Transverse colon (tissue), 4 donors: Measurements from ENCODE around the gene CAPRIN2. TPM values are rescaled to one million over a fixed set of nuclear protein-coding genes. Genes with fewer than 3 reads are reported as not detected.

Experiments used
- DNase-seq: peaks from one replicate; pipeline ENCODE4 v3.0.0-alpha.2; 2019
- H3K27ac ChIP-seq, 4 donors: fragments of 200-600 bp; sonication (generic); 2 replicates each; pipeline ENCODE4 v1.5.1; 2016 to 2018; ENCODE audit warnings: inconsistent platforms in 4 of 4
- H3K27me3 ChIP-seq: fragments of 200-600 bp; sonication (generic); 2 replicates; pipeline ENCODE4 v1.5.1; 2017; ENCODE audit warnings: inconsistent platforms
- H3K36me3 ChIP-seq, 4 donors: fragments of 200-600 bp; sonication (generic); 2 replicates each; pipeline ENCODE4 v1.5.1; 2017 to 2019; ENCODE audit warnings: inconsistent platforms in 4 of 4
- H3K4me1 ChIP-seq, 4 donors: fragments of 200-600 bp; sonication (generic); 2 replicates each; pipeline ENCODE4 v1.5.1; 2017 to 2020; ENCODE audit warnings: inconsistent platforms in 4 of 4
- H3K4me3 ChIP-seq, 4 donors: fragments of 200-600 bp; sonication (generic); 1 replicate in 1 of 4; 2 replicates in 3 of 4; pipeline versions ENCODE4 v1.5.1 to v1.6.1; 2017 to 2019; ENCODE audit warnings: inconsistent platforms in 4 of 4
- H3K9me3 ChIP-seq, 2 donors: fragments of 200-600 bp; sonication (generic); 2 replicates each; pipeline ENCODE4 v1.5.1; 2017 to 2019; ENCODE audit warnings: inconsistent platforms in 2 of 2
- EP300 ChIP-seq: sonication (generic); formaldehyde crosslinking; IDR thresholded peaks from one replicate; pipeline ENCODE4 v1.6.1; 2017; ENCODE audit warnings: antibody characterized with exemption, low read depth
- POLR2A ChIP-seq: fragments of 450-650 bp; IDR thresholded peaks from one replicate; pipeline ENCODE4 v1.6.1; 2016; ENCODE audit warnings: antibody characterized with exemption, mild to moderate bottlenecking, moderate library complexity
- POLR2AphosphoS5 ChIP-seq, 3 donors: sonication (generic); formaldehyde crosslinking; IDR thresholded peaks; one replicate each; pipeline ENCODE4 v1.6.1; 2016; ENCODE audit warnings: antibody characterized with exemption in 3 of 3
- WGBS, 2 donors: methylation state at CpG; one replicate each; pipeline ENCODE4 v1.1.5; 2018; ENCODE audit warnings: low coverage in 1 of 2; 5-methylcytosine and 5-hydroxymethylcytosine counted together
- in situ Hi-C, 4 donors: fragments of 200-750 bp; cut with MboI; loops; one replicate each; pipeline versions ENCODE4 v1.15.0 to v1.15.1; 2017; ENCODE audit warnings: low sequenced_read_pairs in 3 of 4, low pct_ligation_motif_present in 1 of 4, low pct_unique_long_range_greater_than_20kb in 1 of 4
- intact Hi-C: fragments of 100-400 bp; cut with DNase I; formaldehyde crosslinking; loops from one replicate; pipeline ENCODE4 v1.15.1; 2023; ENCODE audit warnings: low total_unique reads
- total RNA-seq, 4 donors: library from RNA; depleted of rRNA; stranded (reverse); fragments of >200 nt; gene quantifications; one replicate each; pipeline ENCODE4 v1.1.0, GENCODE V29; 2016
- TF ChIP-seq, protein P1 (sequence below), 5 experiments: fragments of 200-600 bp in 3 of 5; fragments of 450-650 bp in 2 of 5; sonication (generic) in 3 of 5; IDR thresholded peaks; 1 replicate in 2 of 5; 2 replicates in 3 of 5; pipeline ENCODE4 v1.5.1; 2016 to 2017; ENCODE audit warnings: antibody characterized with exemption in 5 of 5, inconsistent platforms in 3 of 5, mild to moderate bottlenecking in 2 of 5, moderate library complexity in 1 of 5

CAPRIN2 gene
- total RNA-seq, 4 donors from 2014 or later, result 24.7 to 322 (median 42.5) TPM

- Histone ChIP-seq H3K9me3 (no peaks in the 10 kb centered on the region), H3K27ac (no peak overlapping the region), H3K27me3 (no peaks in the 10 kb centered on the region), H3K4me1 (peaks cover 13 to 34% (median 14%) of the 10 kb centered on the region in 4 donors), H3K36me3 (peaks cover 0 to 3% (median 0%) of the 10 kb centered on the region in 4 donors), H3K4me3 (no peak overlapping the region)
- in situ Hi-C loops, result no loop called here
- intact Hi-C loops, result loop anchor here (10.0 kb wide), 1 partner anchor 64 kb away; the partner anchor contains the start of gene CAPRIN2
- WGBS, 2 donors, result 77% methylated on average over 4 of the region's 4 CpGs
- TF ChIP-seq, protein P1, sequence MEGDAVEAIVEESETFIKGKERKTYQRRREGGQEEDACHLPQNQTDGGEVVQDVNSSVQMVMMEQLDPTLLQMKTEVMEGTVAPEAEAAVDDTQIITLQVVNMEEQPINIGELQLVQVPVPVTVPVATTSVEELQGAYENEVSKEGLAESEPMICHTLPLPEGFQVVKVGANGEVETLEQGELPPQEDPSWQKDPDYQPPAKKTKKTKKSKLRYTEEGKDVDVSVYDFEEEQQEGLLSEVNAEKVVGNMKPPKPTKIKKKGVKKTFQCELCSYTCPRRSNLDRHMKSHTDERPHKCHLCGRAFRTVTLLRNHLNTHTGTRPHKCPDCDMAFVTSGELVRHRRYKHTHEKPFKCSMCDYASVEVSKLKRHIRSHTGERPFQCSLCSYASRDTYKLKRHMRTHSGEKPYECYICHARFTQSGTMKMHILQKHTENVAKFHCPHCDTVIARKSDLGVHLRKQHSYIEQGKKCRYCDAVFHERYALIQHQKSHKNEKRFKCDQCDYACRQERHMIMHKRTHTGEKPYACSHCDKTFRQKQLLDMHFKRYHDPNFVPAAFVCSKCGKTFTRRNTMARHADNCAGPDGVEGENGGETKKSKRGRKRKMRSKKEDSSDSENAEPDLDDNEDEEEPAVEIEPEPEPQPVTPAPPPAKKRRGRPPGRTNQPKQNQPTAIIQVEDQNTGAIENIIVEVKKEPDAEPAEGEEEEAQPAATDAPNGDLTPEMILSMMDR (IDR thresholded peaks at IDR 0.05), result no peak
- TF ChIP-seq POLR2AphosphoS5 (IDR thresholded peaks at IDR 0.05), result no peak
- no peak for TF ChIP-seq EP300
- TF ChIP-seq POLR2A, result no peak
- no peak for DNase-seq
Measured at GRCh38 chr12:30691122-30691879, 63.5 kb downstream of the CAPRIN2 start.

DNA sequence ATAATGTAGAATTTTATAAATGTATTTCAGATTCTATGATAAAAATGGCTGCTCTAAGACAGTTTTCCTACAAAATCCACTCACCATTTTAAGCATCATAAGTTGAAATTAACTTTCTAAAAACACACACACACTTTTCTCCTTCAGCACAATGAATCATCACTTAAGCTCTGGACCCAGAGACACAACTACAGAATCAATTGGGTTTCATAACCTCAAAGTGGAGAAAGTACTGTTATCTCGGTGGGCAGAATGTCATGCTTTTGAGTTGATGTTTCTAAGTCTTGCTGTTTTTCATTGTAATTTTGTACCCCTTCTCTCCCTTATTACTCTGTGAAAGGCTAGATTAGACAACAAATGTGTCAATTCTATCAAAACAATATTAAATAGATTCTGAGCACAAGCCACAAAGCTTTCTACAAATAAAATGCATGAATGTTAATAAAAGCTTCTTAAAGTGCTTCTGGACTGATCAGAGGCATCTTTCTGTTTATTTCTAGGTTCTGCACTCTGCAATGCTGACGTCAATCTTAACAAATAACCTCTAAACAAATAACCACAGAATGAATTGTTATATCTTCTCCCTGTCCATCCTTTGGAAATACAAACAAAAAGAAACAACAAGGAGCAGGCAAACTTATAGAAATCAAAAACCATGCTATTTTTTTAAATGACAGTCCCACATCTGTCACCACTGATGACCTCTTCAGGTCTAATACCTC is 67.3 kb downstream of the CAPRIN2 start:
- Histone ChIP-seq H3K9me3 (no peaks in the 10 kb centered on the region), H3K36me3 (peaks cover 0 to 13% (median 1%) of the 10 kb centered on the region in 4 donors), H3K4me1 (peaks cover 0 to 9% (median 0%) of the 10 kb centered on the region in 4 donors), H3K4me3 (no peak overlapping the region), H3K27ac (no peak overlapping the region), H3K27me3 (no peaks in the 10 kb centered on the region)
- no peak for DNase-seq
- TF ChIP-seq, protein P1 (IDR thresholded peaks at IDR 0.05), result no peak
- TF ChIP-seq EP300 (no peak), POLR2AphosphoS5 (IDR thresholded peaks at IDR 0.05) (no peak), POLR2A (no peak)
- 68 to 82% methylated on average over 2 of the region's 2 CpGs for WGBS, 2 donors
- in situ Hi-C loops (no loop called here), intact Hi-C loops (no loop called here)

- in situ Hi-C loops (no loop called here), intact Hi-C loops (no loop called here)
- no peak overlapping the region for H3K27ac ChIP-seq
- no peak for TF ChIP-seq POLR2AphosphoS5 (IDR thresholded peaks at IDR 0.05)
- no peaks in the 10 kb centered on the region for H3K27me3 ChIP-seq
- H3K4me3 ChIP-seq, result no peak overlapping the region
- H3K9me3 ChIP-seq, result no peaks in the 10 kb centered on the region
- no peak for DNase-seq
- peaks cover 0 to 52% (median 17%) of the 10 kb centered on the region in 4 donors for H3K36me3 ChIP-seq
- 67 to 76% methylated on average over 1 of the region's 1 CpG for WGBS, 2 donors
- H3K4me1 ChIP-seq, result no peaks in the 10 kb centered on the region
Measured at GRCh38 chr12:30679241-30679640, 75.5 kb downstream of the CAPRIN2 start.

GRCh38 chr12:30678221-30678620 is 76.5 kb downstream of the CAPRIN2 start:
- intact Hi-C loops (no loop called here), in situ Hi-C loops (no loop called here)
- Histone ChIP-seq H3K27ac (no peak overlapping the region), H3K27me3 (no peaks in the 10 kb centered on the region), H3K9me3 (no peaks in the 10 kb centered on the region), H3K4me1 (no peaks in the 10 kb centered on the region), H3K36me3 (peaks cover 0 to 61% (median 17%) of the 10 kb centered on the region in 4 donors), H3K4me3 (no peak overlapping the region)
- WGBS, 2 donors, result 84 to 100% methylated on average over 1 of the region's 1 CpG
- no peak for DNase-seq
- TF ChIP-seq, protein P1 (IDR thresholded peaks at IDR 0.05), result no peak
- TF ChIP-seq EP300 (no peak), POLR2AphosphoS5 (IDR thresholded peaks at IDR 0.05) (no peak), POLR2A (no peak)
